HPDE6-E6E7 (cell line): Measurements from ENCODE around the gene ARHGAP10.

Source experiments
- DNase-seq: peaks from one replicate; pipeline ENCODE4 v3.0.0; 2011; ENCODE audit warnings: missing footprints; ENCODE audit errors: extremely low spot score

ARHGAP10 gene

GRCh38 chr4:148030193-148030873 is 298.4 kb downstream of the ARHGAP10 start:
- DNase-seq, result no peak

DNA sequence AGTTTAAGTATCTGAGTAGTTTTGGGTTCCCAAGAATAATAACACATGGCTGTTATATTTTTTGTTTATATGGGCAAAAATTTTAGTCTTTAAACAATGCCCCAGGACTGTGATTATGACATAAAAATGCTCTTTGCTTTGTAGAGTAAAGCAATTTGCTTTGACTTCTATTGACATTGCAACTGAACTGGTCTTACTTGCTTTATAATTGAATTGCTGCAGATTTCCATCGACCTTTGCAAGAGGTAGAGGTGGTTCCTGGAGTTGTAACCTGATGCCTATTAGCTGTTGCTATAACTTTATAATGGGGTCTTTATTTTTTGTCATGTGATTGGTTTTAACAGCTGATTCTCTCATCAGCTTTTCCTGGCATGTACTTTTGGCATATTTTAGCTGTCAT is 302.9 kb downstream of the ARHGAP10 start:
- no peak for DNase-seq

- no peak for DNase-seq
Measured at GRCh38 chr4:148041606-148042329, 309.9 kb downstream of the ARHGAP10 start.

GRCh38 chr4:148044089-148044911 is 312.4 kb downstream of the ARHGAP10 start:
- DNase-seq, result no peak

- no peak for DNase-seq
Measured at GRCh38 chr4:148044912-148045352, 313.0 kb downstream of the ARHGAP10 start.

- no peak for DNase-seq
Measured at GRCh38 chr4:148048598-148048997, 316.7 kb downstream of the ARHGAP10 start.

DNA sequence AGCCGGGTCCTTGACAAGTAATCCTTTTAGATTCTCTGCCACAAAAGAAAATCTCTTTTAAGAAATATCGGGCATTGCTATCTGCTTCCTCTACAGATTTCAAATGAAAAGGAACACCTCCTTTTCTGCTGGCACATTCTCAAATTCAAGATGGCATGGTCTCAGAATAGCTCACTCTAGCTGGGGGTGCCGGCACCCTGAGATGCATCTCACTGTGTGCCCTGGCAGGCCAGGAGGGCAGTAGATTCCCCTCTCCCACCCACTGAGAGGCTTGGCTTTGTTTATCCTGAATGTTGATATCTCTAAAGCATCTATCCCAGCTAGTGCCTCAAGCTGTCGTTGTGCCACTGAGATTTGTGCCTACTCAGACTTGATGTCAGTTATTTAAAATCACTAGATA is 319.5 kb downstream of the ARHGAP10 start:
- DNase-seq, result no peak

DNA sequence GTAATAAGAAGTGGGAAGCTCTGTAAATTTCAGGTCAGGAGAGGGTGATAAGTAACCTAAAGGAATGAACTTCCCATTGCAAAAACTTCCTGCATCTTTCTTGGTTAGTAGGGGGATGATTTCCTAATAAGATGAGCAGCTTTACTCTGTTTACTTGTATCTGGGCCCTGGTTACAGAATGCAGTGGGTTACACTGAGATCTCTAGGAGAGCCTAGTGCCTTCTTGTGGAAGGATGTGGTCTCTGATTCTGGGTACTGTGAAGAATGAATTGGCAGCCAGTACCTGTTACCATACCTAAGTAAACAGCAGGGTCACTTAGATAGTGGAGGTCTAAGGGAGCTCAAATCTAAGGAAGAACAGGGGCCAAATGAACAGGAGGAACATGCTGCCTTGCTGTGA is 320.6 kb downstream of the ARHGAP10 start:
- no peak for DNase-seq

DNA sequence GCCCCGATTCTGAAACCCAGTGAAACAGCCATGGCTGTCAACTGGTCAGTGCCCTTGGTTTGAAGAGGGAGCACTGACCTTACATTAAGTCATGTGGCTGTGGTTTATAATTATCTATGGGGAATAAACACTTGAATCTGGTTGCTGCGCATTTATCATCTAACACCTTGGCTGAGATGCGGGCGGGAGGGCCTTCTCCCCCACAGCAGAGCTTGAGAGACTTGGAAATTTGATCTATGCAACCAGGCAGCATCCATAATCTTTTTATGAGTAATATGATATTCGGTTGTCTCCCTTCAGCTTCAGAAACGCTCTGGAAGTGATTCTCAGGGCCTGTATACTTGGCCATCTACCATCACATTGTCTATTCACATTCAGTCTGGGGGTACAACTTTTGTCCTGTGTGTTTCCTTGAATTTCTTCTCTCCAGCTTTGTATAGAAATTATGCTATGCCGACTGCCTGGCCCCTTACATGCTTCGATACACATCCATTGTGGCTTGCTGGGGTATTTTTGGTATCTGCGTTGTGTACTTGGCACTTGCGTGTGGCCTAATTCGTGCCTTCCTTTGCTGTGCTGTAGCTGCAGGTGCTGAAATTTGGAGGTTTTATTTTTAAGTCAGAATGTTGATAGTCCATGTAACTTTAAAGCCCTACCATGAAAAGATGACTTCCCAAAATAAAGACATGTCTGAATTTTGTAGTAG is 321.6 kb downstream of the ARHGAP10 start:
- no peak for DNase-seq

GRCh38 chr4:148054275-148054674 is 322.4 kb downstream of the ARHGAP10 start:
- no peak for DNase-seq

DNA sequence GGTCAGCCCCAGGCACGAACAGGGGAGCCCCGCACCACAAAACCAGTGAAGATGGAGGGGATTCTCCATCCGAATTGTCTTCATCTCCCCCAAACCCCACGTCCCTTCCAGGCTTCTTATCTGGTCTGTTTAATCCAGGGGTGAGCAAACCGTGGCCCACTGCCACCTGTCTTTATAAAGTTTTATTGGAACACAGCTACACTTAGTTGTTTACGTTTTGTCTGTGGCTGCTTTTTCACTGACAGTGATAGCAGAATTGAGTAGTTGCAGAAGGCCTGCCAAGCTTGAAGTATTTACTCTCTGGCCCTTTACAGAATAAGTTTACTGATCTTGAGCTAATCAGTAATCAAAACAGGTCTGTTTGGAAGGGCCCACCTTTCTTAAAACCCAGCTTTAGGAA is 324.0 kb downstream of the ARHGAP10 start:
- no peak for DNase-seq

DNA sequence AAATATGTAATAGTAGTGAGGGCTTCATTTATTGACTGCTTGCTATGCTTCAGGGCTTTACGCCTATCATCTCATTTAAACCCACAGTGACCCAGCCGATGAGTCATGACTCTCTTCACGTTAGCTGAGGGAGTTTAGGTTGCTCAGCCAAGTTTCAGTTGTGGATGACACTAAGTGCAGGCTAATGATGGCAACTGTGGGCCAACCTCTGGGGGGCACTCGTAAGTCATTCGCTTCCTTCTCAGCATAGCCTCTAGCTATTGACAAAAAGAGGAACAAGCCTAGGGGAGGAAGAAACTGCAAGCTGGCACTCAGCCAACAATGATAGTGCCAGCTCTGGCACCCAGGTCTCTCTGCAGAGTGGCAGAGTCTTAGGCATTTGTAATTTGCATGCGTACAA is 325.0 kb downstream of the ARHGAP10 start:
- DNase-seq, result no peak

- DNase-seq, result no peak
Measured at GRCh38 chr4:148057516-148057915, 325.6 kb downstream of the ARHGAP10 start.

DNA sequence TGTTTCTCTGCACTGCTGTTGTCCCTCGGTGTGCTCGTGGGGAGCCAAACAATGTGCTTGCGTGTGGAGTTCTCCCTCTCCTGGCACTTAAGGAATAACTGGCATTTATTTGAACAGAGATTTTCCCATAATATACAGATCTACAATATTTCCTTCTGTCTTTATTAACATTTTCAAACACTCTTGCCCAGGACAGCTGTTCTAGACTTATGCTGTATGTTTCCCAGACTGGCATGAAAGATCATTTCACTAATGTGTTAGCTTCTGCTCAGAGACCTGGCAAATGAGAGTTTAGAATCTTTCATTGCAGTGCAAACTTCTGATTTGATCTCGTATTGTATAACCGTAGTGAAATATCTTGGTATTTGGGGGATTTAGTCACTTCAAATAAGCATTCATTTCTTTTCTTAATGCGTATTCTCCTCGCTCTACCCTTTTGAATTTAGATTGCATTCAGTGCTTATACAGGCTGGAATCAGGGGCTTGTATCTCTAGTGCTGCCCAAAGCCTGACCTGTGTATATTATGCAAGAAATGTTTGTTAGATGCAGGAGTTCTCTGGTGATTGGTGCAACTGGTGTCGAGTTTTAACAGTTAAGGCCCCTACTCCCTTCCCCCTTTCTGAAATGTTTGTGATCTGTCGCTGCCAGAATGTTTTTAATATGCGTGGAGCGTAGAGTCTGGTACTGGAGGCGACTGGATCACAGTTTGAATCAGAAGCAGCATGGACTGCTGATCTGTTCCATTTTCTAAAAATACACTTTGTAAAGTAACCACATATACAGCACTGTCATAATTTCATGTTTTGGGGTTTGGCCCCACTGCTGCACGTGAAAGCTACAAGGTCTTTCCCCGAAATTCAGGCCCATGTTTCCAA is 326.3 kb downstream of the ARHGAP10 start:
- DNase-seq, result no peak

- no peak for DNase-seq
Measured at GRCh38 chr4:148059617-148060180, 327.8 kb downstream of the ARHGAP10 start.

- DNase-seq, result no peak
Measured at GRCh38 chr4:148060264-148061140, 328.6 kb downstream of the ARHGAP10 start.

- no peak for DNase-seq
Measured at GRCh38 chr4:148061141-148061481, 329.2 kb downstream of the ARHGAP10 start.

- no peak for DNase-seq
Measured at GRCh38 chr4:148061795-148062194, 329.9 kb downstream of the ARHGAP10 start.

- DNase-seq, result no peak
Measured at GRCh38 chr4:148062301-148062950, 330.5 kb downstream of the ARHGAP10 start.
